ENCODE data around the gene FXYD2.
A peak's percentile ranks its signal among the peaks of the same experiment; 100 is the strongest.
"Not testable (repeated sequence)": the region's sequence is repeated elsewhere in the genome, so short reads cannot be mapped to it uniquely, and the experiment has no call there.

FXYD2 gene

DNA sequence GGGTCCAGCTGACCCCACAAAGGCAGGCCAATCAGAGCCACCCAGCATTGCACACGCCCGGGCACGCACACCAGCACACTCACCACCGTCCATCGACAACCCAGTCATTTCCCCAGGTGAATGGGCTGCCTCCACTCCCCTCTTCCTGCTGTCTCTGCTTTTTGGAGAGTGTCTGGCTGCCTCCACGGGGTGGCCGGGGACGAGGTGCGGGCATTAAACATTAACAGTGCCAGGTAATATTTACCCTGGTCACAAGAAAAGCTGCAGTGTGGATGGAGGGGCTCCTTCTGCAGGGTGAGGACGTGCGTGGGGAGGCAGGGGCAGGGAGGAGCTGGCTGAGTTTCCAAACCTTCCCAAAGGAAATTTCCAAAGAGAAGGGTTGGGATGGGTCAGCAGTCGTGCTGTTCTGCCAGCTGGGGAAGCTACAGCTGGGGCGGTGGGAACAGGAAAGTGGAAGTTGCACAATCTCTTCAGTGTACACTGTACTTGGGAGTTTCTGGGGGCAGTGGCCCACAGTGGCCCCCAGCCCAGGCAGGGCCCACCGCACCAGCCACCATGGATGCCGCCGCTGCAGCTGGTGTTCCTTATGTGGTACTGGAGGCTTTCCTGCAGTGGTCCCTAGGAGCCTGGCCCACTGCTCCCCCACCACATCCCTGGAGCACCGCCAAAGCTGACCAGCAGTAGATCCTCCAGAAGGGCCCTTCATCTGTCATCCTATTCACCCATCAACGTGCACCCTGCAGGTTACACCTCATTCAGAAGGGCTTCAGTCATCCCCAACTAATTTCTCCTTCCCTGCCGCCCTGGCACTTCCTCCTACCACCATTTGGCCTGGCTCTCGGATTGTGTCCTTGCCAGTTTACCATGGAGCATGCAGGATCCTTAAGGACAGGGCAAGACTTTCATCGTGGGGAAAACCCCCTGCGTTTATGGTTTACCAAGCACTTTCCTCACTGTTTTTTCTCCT, at the start of gene FXYD2:
FXYD2 (minus strand) TSS at position 174 of the 967 bp plus-strand sequence; CDS start at position 108, 66 bp downstream.
- no peak for DNase-seq

DNA sequence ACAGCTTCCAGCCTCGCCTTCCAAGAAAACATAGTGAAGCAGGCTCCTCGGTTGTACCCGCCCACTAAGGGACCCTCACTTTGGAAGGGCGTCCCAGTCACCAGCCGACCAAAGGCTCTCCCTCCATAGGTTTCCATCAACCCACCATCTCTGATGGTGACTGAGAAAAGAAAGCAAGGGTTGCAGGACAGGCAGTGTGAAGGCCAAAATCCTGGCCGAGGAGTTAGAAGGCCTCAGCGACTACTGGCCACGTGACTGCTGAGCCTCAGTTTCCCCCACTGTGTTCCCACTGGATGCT, 49.2 kb upstream of the FXYD2 start:
- DNase-seq = no peak

DNA sequence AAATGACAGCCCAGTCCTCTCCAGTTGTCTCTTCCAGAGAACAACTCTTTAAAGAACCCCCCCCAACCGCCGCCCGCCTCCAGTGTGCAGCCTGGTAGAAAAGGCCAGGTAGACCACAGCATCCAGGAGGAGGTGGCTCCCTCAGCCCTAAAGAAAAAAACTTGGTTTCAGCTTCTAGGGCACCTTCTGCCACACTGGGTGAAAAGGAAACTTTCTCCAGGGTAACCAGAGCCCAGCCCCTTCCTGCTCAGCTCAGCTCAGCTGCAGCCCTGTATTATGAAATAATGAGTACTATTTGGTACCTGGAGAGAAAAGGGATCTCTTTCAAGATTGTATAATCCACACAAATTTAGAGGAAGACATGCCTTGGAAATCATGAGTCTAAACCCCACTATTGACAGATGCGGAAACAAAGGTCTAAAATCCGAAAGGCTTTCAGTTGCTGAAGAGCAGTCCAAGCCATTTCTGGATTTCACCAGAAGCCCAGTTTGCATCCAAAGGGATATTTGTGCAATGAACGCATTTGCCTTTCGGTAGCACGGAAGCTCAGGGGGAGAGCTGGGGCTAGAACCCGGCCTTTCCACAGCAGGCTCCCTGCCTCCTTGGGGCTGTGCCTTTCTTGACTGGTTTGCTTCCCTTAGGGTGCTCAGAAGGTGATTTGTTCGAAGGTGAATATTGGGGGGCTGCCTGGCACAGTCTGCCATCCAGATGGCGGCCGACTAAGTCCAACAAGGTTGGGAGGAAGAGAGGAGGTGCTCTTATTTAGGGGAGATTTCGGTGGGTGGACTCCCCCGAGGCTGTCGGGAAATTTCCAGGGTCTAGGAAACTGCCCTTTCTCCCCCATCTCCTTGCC, 48.7 kb upstream of the FXYD2 start:
- DNase-seq = no peak

DNA sequence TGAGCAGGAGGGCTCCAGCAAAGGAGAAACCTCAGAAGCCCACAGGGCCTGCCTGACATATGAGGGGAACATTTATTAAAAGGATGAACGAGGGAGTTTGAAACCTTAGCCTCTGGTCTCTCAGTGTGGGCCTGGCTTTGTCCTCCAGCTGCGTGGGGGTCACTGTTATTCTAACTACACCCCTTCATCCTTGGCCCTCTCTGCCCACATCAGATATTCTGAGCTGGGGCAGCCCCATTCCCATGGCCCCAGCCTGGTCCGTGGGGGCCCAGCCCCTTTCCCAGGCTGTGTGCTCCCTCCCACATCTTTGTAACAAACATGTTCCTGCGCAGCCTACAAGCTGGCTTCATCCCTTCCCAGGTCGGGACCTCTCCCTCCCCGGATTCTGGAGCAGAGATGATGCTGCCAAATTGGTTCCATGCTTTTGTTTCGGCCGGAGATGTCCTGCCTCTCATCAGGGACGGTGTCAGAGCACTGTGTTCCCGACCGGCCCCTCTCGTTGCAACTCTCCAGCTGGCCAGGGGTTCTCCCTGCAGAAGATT, 47.9 kb upstream of the FXYD2 start:
- DNase-seq = no peak

DNA sequence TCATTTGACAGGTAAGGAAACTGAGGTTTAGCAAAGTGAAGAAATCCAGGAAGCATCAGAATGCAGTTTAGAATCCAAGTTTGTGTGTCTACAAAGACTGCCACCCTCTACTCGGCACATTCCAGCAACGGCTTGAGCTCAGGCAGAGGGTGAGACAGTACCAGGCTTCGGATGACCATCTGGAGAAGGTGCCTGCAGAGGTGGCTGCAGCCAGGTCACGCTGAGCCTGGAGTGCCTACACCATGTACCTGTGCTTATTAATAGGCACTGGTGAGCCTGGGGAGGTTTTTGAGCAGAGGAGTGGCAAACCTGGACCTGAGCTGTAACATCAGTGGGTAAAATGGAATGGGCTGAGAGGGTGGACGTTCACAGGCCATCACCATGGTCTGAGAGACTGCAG, 47.2 kb upstream of the FXYD2 start:
- DNase-seq = no peak

DNA sequence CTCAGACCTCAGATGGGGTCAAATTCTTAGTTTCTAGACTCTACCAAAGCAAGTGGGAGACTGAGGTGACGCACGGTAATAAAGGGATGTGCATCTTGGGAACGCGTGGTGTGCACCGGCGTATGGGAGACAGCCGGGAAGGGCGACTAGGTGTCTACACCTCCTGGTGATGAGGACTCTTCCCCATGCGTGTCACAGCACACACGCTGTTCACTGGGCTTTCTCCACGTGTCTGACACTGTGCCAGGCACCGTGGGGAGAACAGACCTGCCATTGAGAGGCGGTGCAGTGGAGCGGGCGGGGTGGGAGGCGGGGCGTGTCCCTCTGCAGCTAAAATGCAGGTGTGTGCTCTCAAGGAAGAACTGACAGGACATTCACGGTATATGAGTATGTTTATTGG, 46.6 kb upstream of the FXYD2 start:
- DNase-seq = no peak

DNA sequence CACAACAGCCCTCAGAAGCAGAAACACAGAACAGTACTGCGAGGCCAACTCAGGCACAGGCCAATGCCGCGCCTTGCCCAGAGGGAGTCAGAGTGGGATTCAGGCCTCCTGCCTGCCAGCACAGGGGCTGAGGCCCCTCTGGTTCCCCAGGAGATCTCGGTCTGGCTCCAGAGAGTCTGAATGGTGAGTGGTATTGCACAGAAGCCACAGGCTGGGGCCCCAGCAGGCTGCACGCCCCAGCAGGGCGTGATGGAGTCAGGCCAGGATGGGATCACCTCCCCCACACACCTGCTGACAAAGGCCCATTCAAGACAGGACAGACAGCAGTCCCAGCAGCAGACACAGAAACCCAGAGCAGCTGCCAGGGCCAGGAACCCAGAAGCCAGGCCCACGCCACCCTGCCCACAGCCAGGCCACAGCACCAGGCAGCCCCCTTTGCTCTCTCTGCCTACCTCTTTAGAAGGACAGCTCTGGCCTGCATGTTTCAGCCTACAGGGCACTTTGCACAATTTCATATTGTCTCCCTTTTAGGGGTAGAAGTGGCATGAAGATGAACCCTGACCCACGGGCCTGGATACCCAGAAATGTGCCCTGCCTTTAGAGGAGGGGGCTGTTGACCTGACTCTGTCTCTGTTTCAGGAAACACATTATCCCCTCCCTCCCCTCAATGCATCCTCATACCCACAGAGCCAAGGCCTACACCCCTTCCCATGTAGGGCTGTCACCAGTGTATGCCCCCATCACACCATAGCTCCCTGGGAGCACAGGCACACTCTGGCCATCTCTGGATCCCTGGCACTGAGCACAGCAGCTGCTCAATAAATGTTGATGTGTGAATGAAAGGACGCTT, 45.8 kb upstream of the FXYD2 start:
- peak; percentile 78 for DNase-seq

DNA sequence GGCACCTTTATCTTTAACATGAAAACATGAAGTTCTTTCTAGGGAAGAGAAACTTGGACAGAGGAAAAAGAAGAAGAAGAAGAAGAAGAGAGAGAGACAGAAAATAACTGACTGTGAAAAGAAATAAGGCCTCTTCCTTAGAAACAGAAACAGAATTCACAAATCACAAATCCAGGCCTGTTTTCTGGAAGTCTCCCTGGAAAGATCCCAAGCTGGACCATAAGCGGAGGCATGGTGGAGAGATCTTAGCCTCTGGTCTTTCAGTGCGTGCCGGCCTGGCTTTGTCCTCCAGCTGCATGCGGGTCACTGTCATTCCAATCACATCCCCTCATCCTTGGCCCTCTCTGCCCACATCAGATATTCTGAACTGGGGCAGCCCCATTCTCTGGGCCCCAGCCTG, 45.1 kb upstream of the FXYD2 start:
- no peak for DNase-seq

DNA sequence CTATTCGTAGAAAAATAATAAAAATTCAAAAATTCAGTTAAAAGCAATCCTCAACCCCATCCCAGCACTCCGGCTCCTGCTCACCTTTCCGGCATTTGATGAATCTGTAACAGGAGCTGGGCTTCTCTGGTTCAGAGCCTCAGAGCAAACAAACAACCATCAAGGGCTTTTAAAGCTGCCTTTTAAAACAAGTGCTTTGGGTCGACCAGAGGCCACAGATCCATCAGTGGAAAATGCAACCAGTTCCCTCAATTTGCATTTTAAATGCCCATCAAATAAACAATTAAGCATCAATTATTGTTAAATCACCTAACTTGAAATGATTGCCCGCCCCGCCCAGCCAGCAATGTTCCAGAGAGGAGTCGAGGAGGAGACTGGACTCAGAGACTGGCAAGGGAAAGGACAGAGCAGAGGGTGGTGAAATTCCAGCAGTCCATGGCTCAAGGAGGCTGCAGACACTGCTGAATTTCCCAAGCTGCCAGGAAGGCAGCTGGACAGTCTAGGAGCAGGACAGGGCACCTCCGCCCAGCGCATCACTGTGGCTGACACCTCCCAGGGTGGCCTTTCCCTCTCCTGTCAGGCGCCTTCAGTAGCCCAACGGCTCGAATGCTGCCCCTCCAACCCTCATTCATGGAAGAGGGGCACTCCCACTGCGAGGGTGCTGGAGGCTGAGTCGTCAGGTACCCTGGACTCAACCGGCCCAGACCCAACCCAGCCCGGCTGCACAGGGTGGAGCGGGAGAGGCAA, 44.4 kb upstream of the FXYD2 start:
- DNase-seq = peak; percentile 91

DNA sequence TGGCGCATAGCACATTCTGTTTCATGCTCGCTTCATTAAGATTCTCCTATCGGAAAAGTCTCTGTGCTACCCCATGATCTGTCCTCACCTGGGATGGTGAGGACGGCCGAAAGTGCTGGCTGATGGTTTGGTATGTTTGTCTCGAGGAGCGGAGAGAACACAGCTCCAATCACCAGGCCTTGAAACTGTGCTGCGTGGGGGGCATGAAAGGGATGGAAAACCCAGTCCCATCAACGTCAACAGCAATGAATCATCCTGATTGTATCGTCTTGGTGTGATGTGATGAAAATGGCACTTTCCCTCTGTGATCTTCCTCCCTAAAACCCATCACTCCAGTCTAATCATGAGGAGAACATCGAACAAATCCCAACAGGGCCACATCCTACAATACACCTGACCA, 43.5 kb upstream of the FXYD2 start:
- DNase-seq = no peak

DNA sequence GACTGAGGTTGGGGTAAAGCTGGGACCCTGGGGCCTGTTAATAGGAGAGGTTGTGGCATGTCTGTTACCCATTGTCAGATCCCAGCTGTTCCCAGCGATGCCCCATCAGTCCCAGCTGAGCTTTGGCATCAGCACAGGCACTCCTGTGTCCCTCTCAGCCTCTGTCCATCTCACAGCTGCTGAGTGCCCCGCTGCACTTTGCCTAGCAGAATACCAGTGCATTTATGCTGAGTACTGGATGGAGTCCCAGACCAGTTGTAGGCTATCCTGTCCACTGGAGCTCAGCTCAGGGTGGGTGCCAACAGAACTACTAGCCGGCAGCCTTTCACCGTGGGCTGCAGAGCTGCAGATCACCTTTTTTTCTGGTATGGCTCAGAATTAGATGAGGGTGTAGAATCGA, 42.0 kb upstream of the FXYD2 start:
- DNase-seq = no peak

DNA sequence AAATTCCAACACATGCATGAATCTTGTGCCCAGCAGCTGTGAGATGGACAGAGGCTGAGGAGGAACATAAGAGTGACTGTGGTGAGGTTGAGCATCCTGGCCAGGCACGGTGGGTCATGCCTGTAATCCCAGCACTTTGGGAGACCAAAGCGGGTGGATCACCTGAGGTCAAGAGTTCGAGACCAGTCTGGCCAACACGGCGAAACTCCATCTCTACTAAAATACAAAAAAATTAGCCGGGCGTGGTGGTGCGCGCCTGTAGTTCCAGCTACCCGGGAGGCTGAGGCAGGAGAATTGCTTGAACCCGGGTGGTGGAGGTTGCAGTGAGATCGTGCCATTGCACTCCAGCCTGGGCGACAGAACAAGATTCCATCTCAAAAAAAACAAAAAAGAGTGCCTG, 41.0 kb upstream of the FXYD2 start:
- not testable (repeated sequence) for DNase-seq

DNA sequence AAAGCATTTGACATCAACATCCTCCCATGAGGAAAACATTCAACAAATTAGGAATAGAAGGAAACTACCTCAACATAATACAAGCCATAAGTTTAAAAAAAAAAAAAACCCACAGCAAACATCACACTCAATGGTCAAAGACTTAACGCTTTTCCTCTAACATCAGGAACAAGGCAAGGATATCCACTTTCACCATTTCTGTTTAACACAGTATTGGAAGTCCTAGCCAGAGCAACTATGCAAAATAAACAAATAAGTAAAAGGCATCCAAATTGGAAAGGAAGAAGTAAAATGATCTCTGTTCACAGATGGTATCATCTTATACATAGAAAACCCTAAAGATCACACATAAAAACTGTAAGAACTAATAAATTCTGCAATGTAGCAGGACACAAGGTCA, 38.8 kb upstream of the FXYD2 start:
- no peak for DNase-seq

DNA sequence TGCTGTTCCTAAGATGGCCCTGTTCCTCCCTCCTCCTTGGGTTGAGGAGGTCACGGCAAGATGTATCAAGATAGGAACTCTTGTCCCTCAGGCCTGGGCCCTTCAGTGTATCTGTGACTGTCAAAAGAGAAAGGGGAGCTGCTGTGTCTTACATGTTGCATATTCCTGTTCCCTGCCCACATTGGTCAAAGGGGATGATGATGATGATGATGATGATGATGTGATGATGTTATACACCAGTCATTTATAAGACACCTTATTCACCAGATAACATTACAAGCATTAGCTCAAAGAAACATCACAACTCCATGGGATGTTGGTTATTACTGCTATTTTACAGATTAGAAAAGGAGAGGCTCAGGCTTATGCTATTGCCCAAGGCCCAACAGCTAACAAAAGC, 38.2 kb upstream of the FXYD2 start:
- no peak for DNase-seq

DNA sequence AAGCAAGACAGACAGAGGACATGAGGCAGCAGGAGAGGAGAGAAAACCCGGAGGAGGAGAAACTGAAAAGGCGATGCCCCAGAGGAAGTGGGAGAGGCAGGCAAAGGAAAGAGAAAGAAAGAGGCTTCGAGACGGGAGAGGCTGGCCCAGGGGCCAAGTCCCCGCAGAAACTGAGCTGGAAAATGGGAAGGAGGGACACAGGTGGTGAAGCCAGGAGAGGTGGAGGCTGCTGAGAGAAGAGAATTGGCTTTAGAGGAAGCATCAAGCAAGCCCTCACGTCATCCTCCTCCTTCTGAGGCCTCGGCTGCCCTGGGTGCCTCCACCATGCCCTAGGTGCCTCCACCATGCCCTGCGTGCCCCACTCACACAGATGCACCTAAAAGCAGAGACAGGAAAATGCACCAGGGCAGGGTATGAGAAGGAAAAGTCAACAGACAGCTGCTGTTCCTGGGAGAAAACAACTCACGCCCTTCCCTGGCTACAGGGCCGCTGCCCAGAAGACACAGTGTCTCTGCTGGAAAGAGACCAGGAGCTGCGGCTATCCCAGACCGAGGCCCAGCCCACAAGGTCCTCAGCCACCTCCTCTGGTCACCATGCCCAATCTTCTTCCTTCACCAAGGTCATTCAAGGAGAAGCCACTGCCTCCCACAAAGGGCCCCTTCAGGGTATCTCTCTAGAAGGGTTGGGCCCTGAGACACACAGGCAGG, 37.6 kb upstream of the FXYD2 start:
- DNase-seq = no peak

DNA sequence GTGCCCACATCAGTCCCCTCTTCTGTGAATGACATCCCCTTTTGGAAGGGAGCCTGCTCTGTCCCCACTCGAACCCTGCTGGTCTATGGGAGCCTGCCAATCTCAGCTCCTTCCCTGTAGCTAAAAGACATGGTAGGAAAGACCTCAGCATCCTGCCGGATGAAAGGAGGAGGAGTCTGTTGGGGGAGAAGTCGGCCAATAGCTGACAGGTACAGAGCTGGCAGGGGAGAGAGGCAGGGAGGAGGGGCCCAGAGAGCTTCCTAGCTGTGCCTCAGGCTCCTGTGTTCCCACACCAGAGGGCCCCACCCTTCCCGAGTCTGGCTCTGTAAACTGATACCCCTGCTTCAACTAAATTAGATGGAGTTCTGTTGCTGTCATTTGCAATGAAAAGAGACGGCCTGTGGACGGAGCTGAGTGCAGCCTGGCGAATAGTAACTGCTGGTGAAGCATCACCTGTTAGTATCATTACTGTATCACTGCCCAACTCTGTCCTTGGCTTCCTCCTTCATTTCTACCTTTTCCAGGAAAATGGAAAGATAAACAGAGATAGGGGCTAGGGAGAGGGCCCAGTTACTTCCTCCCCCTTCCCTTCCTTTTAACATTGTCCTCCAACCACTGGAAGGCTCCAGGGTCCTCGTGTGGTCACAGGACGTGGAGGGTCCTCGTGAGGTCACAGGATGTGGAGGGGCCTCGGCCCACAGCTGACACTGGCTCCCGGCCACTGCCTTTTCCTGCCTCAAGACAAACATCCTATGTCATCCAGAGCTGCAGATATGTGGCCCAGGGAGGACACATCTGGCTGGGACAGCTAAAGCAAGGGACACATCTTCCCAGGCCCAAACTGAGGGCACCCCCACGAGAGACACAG, 36.8 kb upstream of the FXYD2 start:
- peak; percentile 91 for DNase-seq

DNA sequence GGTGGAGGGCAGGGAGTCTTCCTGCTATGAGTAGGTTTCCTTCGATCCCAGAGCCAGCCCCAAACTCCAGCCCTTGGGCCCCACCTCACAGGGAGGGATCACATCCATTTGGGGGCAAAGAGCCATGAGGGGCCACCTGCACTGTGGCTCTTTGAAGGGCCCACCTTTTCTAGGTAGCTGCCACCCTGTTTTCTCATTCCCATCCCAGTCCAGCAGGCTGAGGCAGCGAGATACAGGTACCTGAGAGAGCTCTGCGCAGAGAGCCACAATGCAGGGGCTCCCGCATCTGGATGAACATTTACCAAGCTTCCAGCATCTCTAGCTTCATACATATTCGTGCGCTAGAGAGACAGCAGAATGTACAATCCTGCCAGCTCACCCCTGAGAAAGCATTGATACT, 35.6 kb upstream of the FXYD2 start:
- DNase-seq = no peak

DNA sequence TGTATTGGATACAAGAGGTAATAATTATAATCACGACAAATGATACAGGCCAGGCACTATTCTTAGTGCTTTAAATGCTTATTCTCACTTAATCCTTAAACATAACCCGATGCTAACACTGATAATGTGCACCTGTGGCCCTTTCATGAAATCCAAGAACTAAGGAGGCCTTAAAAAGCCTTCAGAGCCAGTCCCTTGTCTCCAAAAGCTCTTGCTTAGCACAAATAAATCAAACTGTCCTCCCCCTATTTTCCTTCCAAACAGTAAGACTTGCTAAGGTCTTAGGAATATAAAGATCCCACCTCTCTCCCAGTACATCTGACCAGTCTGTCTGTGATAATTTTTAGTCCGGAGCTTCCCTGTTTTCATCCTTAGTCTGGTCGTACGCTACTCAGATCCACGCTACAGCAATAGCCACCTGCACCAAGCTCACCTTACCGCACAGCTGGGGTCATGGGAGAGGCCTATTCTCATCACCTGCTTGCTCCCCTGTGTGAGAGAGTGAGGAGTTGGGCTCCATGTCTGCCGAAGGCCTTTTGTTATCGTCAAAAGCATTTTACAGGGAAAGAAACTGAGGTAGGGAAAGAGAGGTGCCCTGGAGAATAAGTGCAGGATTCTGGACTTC, 35.1 kb upstream of the FXYD2 start:
- DNase-seq = no peak

DNA sequence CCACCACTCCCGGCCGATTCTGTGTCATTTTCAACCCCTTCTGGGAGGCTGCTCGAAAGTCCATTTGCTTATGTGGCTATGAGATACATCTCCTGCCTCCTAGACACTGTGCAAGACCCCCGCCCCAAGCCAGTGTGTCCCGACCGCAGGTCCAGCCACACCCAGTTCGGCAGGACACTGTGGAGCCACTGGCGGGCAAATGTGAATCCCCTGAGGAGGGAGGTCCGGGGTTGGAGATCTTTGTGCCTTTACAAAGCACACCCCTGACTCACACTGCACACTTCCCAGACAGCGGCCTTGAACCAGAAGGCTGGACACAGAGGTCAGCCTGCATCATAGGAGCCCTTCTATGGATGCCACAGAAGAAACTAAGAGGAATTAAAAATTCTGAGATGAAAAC, 34.5 kb upstream of the FXYD2 start:
- no peak for DNase-seq

Measured in NCI-H1105 (cell line).